GM12875 (cell line): Measurements from ENCODE around the gene RAI2.
"Not testable (repeated sequence)": the region's sequence is repeated elsewhere in the genome, so short reads cannot be mapped to it uniquely, and the experiment has no call there.

Experiments
- H3K4me3 ChIP-seq: one replicate; pipeline ENCODE4 v1.5.1; 2011; ENCODE audit warnings: low read depth, low read length, control low read depth
- TF ChIP-seq, protein P1 (sequence below): IDR thresholded peaks from 2 replicates; pipeline ENCODE4 v1.5.1; 2011; ENCODE audit warnings: low read depth, mild to moderate bottlenecking, control low read depth, inconsistent platforms, low read length, moderate library complexity, borderline replicate concordance; ENCODE audit not compliant: insufficient read depth

The RAI2 gene

GRCh38 chrX:17788439-17788838 lies 72.7 kb downstream of the RAI2 start:
- no peak overlapping the region for H3K4me3 ChIP-seq
- TF ChIP-seq, protein P1, sequence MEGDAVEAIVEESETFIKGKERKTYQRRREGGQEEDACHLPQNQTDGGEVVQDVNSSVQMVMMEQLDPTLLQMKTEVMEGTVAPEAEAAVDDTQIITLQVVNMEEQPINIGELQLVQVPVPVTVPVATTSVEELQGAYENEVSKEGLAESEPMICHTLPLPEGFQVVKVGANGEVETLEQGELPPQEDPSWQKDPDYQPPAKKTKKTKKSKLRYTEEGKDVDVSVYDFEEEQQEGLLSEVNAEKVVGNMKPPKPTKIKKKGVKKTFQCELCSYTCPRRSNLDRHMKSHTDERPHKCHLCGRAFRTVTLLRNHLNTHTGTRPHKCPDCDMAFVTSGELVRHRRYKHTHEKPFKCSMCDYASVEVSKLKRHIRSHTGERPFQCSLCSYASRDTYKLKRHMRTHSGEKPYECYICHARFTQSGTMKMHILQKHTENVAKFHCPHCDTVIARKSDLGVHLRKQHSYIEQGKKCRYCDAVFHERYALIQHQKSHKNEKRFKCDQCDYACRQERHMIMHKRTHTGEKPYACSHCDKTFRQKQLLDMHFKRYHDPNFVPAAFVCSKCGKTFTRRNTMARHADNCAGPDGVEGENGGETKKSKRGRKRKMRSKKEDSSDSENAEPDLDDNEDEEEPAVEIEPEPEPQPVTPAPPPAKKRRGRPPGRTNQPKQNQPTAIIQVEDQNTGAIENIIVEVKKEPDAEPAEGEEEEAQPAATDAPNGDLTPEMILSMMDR: peak; percentile 79

DNA sequence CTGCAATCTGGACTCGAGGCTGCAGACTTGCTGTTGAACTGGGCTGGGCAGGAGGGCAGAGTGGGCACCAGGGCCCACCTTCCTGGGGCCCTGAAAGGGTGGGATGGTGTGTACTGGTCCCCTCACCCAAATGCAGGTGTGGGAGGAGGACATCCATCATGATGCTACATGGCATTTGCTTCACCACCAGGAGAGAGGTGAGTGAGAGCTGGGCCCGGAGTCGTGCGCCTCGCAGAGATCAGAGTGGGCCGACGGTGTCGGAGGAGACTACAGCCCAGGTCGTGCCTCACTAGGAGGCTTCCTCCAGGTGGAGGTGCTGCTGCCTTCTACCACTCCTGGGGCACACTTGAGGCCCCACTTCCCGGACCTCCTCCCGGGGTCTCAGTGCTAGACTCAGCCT lies 73.5 kb downstream of the RAI2 start:
- TF ChIP-seq, protein P1: no peak
- H3K4me3 ChIP-seq: no peak overlapping the region

- not testable (repeated sequence) for H3K4me3 ChIP-seq
Measured at GRCh38 chrX:17786554-17787347, 74.3 kb downstream of the RAI2 start.

DNA sequence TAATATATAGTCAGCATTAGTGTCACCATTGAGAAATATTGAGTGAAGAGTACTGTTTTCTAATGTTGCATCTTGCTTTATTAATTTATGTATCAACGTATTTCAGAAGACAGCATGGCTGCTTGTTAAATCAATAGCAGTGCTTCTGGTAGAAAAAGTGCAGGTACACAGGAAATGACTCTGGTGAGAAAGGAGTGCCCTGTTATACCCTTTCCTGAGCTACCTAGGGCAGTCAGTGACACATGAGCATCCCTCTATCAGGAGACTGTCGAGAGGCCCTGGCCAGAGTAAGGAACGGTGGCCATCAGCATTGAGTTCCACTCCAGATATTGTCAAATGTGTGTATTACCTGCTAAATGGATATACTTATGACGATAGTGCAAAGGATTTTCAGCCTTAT lies 81.7 kb downstream of the RAI2 start:
- TF ChIP-seq, protein P1: no peak

GRCh38 chrX:17778997-17779396 lies 82.1 kb downstream of the RAI2 start:
- TF ChIP-seq, protein P1: no peak
- no peak overlapping the region for H3K4me3 ChIP-seq

More for the DNA sequence above, 81.7 kb downstream of the RAI2 start:
- H3K4me3 ChIP-seq: no peak overlapping the region

- TF ChIP-seq, protein P1: no peak
Measured at GRCh38 chrX:17774053-17774452, 87.0 kb downstream of the RAI2 start.

DNA sequence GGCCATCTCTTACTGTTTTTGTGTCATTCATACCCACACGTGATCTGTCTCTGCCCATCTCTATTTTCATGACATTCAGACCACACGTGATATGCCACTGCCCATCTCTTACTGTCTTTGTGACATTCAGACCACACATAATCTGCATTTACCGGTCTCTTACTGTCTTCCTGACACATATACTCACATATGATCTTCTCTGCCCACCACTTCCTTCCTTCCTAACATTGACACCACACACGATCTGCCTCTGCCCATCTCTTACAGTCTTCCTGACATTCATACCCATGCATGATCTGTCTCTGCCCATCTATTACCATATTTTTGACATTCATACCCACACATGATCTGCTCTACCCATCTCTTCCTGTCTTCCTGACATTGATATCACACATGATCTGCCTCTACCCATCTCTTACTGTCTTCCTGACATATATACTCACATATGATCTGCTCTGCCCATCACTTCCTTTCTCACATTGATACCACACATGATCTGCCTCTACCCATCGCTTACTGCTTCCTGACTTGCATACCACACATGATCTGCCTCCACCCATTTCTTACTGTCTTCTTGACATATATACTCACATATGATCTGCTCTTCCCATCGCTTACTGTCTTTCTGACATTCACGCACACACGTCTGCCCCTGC lies 87.7 kb downstream of the RAI2 start:
- no peak overlapping the region for H3K4me3 ChIP-seq
- TF ChIP-seq, protein P1: no peak

More at GRCh38 chrX:17774053-17774452, 87.0 kb downstream of the RAI2 start:
- H3K4me3 ChIP-seq: no peak overlapping the region
